Liver (tissue), 9 donors: Measurements from ENCODE around the gene EMP3. TPM values are rescaled to one million over a fixed set of nuclear protein-coding genes. Genes with fewer than 3 reads are reported as not detected.

Experiments used
- DNase-seq: peaks from one replicate; pipeline ENCODE4 v3.0.0-alpha.2; 2017; ENCODE audit warnings: low spot score
- H3K27ac ChIP-seq, 2 donors: one replicate each; pipeline ENCODE4 v1.7.0; 2013; ENCODE audit warnings: inconsistent platforms in 2 of 2, low read length in 2 of 2, control low read depth in 1 of 2, low read depth in 1 of 2, mild to moderate bottlenecking in 1 of 2
- H3K27me3 ChIP-seq, 4 donors: one replicate each; pipeline versions ENCODE4 v1.6.1 to v1.7.0; 2013; ENCODE audit warnings: low read length in 3 of 4, inconsistent platforms in 1 of 4, mild to moderate bottlenecking in 1 of 4, moderate library complexity in 1 of 4; ENCODE audit not compliant: control insufficient read depth in 4 of 4, insufficient read depth in 4 of 4
- H3K36me3 ChIP-seq, 4 donors: one replicate each; pipeline versions ENCODE4 v1.6.1 to v1.7.0; 2013; ENCODE audit warnings: low read length in 3 of 4, mild to moderate bottlenecking in 3 of 4, low read depth in 1 of 4, moderate library complexity in 1 of 4; ENCODE audit not compliant: control insufficient read depth in 4 of 4, insufficient read depth in 3 of 4
- H3K4me1 ChIP-seq, 4 donors: one replicate each; pipeline versions ENCODE4 v1.6.1 to v1.7.0; 2013; ENCODE audit warnings: low read length in 3 of 4, mild to moderate bottlenecking in 3 of 4, moderate library complexity in 1 of 4; ENCODE audit not compliant: control insufficient read depth in 4 of 4, insufficient read depth in 4 of 4
- H3K4me3 ChIP-seq, 3 donors: one replicate each; pipeline versions ENCODE4 v1.6.1 to v1.7.0; 2013; ENCODE audit warnings: low read length in 3 of 3, control low read depth in 1 of 3, low read depth in 1 of 3, mild to moderate bottlenecking in 1 of 3
- H3K9ac ChIP-seq, 2 donors: one replicate each; pipeline ENCODE4 v1.7.0; 2013; ENCODE audit warnings: low read length in 2 of 2, mild to moderate bottlenecking in 2 of 2, moderate library complexity in 2 of 2, control low read depth in 1 of 2, low read depth in 1 of 2
- H3K9me3 ChIP-seq, 4 donors: one replicate each; pipeline versions ENCODE4 v1.6.1 to v1.7.0; 2013; ENCODE audit warnings: low read length in 3 of 4; ENCODE audit not compliant: control insufficient read depth in 4 of 4
- EGR1 ChIP-seq, 2 donors: IDR thresholded peaks; 2 replicates each; pipeline ENCODE4 v1.6.1; 2016 to 2018; ENCODE audit warnings: antibody characterized with exemption in 2 of 2, low read depth in 2 of 2
- FOXA1 ChIP-seq: IDR thresholded peaks from 2 replicates; pipeline ENCODE4 v1.6.1; 2016; ENCODE audit warnings: antibody characterized with exemption
- FOXA2 ChIP-seq: IDR thresholded peaks from 2 replicates; pipeline ENCODE4 v1.6.1; 2016; ENCODE audit warnings: antibody characterized with exemption
- HNF4A ChIP-seq, 2 donors: conservative IDR thresholded peaks; 2 replicates each; pipeline ENCODE4 v1.6.1; 2016; ENCODE audit warnings: antibody characterized with exemption in 2 of 2, mild to moderate bottlenecking in 2 of 2
- HNF4G ChIP-seq: IDR thresholded peaks from 2 replicates; pipeline ENCODE4 v1.6.1; 2016; ENCODE audit warnings: antibody characterized with exemption
- JUND ChIP-seq, 2 donors: IDR thresholded peaks; 2 replicates each; pipeline ENCODE4 v1.6.1; 2016; ENCODE audit warnings: antibody characterized with exemption in 2 of 2
- RXRA ChIP-seq, 2 donors: IDR thresholded peaks; 2 replicates each; pipeline ENCODE4 v1.6.1; 2017 to 2018; ENCODE audit warnings: antibody characterized with exemption in 2 of 2, mild to moderate bottlenecking in 1 of 2
- SP1 ChIP-seq: IDR thresholded peaks from 2 replicates; pipeline ENCODE4 v1.6.1; 2018; ENCODE audit warnings: antibody characterized with exemption, mild to moderate bottlenecking
- TAF1 ChIP-seq: conservative IDR thresholded peaks from 2 replicates; pipeline ENCODE4 v1.6.1; 2016; ENCODE audit warnings: antibody characterized with exemption, mild to moderate bottlenecking
- YY1 ChIP-seq: IDR thresholded peaks from 2 replicates; pipeline ENCODE4 v1.6.1; 2016; ENCODE audit warnings: antibody characterized with exemption, mild to moderate bottlenecking
- WGBS: extraction: QIAGEN DNeasy Blood & Tissue Kit; methylation state at CpG from one replicate; pipeline ENCODE4 v1.1.7; 2013; 5-methylcytosine and 5-hydroxymethylcytosine counted together
- polyA plus RNA-seq, 2 donors: library from polyadenylated mRNA; stranded (reverse) in 1 of 2; unstranded in 1 of 2; fragments of 200-250 nt in 1 of 2; fragments of >200 nt in 1 of 2; fragmentation: Nextera tagmentation in 1 of 2; extraction: Ambion mirVana in 1 of 2; gene quantifications; one replicate each; pipeline versions ENCODE4 v1.2.1 to v1.2.3, GENCODE V29; 2013 to 2015
- total RNA-seq, 2 donors: library from RNA; depleted of rRNA; stranded (reverse); fragments of >200 nt; gene quantifications; one replicate each; pipeline ENCODE4 v1.2.3, GENCODE V29; 2014
- TF ChIP-seq, protein P1 (sequence below): fragments of 150-350 bp; IDR thresholded peaks from 2 replicates; pipeline ENCODE4 v1.5.1; 2017; ENCODE audit warnings: improper control_type of control experiment, low read depth, low read length; ENCODE audit not compliant: missing input control
- TF ChIP-seq, protein P2 (sequence below): IDR thresholded peaks from 2 replicates; pipeline ENCODE4 v1.6.1; 2016; ENCODE audit warnings: antibody characterized with exemption, mild to moderate bottlenecking
- TF ChIP-seq, protein P3 (sequence below): IDR thresholded peaks from 2 replicates; pipeline ENCODE4 v1.6.1; 2016; ENCODE audit warnings: antibody characterized with exemption
- TF ChIP-seq, protein P4 (sequence below): IDR thresholded peaks from 2 replicates; pipeline ENCODE4 v1.6.1; 2016; ENCODE audit warnings: antibody characterized with exemption
- TF ChIP-seq, protein P5 (sequence below): IDR thresholded peaks from 2 replicates; pipeline ENCODE4 v1.6.1; 2016; ENCODE audit warnings: antibody characterized with exemption
- donor health status: healthy.
- donor health status: healthy.
- donor health status: healthy.
- donor health status: healthy.
- donor health status: healthy.

EMP3 gene
- total and polyA plus RNA-seq, 4 donors = 4.5 to 16.6 (median 11.7) TPM

DNA sequence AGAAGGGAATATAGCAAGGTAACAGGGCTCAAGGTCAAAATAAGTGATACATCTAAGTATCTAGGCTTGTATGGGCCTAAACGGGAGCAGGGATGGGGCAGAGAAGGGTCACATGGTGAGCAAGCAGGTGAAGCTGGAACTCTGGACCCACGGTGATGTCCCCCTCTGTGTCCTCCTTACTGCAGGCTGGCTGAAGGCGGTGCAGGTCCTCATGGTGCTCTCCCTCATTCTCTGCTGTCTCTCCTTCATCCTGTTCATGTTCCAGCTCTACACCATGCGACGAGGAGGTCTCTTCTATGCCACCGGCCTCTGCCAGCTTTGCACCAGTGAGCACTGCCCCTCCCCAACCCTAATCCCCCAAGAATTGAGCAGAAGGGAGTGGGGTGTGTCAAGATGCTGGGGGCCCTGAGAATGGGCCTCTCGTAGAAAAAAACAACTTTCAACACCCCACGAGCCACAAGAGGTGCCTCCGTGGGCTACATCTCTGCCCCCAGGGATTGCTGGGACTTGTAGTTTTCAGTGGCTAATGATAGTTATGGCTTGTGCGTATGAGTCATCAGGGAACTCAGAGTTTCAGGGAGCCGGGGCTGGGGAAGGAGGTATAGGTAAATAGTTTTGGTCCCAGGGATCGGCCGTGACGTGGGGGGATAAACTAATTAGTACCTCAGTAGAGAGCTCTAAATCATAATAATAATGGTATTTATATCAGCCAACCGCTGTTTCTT, 4.0 kb downstream of the EMP3 start:
- TF ChIP-seq TAF1 (no peak), HNF4A (conservative IDR thresholded peaks at IDR 0.05) (no peak), RXRA (IDR thresholded peaks at IDR 0.05) (no peak), EGR1 (IDR thresholded peaks at IDR 0.05; ENCODE audit: low read depth in 2 of 2) (no peak), HNF4G (no peak), SP1 (no peak), FOXA1 (no peak), JUND (IDR thresholded peaks at IDR 0.05) (no peak)
- TF ChIP-seq, protein P1, sequence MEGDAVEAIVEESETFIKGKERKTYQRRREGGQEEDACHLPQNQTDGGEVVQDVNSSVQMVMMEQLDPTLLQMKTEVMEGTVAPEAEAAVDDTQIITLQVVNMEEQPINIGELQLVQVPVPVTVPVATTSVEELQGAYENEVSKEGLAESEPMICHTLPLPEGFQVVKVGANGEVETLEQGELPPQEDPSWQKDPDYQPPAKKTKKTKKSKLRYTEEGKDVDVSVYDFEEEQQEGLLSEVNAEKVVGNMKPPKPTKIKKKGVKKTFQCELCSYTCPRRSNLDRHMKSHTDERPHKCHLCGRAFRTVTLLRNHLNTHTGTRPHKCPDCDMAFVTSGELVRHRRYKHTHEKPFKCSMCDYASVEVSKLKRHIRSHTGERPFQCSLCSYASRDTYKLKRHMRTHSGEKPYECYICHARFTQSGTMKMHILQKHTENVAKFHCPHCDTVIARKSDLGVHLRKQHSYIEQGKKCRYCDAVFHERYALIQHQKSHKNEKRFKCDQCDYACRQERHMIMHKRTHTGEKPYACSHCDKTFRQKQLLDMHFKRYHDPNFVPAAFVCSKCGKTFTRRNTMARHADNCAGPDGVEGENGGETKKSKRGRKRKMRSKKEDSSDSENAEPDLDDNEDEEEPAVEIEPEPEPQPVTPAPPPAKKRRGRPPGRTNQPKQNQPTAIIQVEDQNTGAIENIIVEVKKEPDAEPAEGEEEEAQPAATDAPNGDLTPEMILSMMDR = no peak
- TF ChIP-seq, protein P2, sequence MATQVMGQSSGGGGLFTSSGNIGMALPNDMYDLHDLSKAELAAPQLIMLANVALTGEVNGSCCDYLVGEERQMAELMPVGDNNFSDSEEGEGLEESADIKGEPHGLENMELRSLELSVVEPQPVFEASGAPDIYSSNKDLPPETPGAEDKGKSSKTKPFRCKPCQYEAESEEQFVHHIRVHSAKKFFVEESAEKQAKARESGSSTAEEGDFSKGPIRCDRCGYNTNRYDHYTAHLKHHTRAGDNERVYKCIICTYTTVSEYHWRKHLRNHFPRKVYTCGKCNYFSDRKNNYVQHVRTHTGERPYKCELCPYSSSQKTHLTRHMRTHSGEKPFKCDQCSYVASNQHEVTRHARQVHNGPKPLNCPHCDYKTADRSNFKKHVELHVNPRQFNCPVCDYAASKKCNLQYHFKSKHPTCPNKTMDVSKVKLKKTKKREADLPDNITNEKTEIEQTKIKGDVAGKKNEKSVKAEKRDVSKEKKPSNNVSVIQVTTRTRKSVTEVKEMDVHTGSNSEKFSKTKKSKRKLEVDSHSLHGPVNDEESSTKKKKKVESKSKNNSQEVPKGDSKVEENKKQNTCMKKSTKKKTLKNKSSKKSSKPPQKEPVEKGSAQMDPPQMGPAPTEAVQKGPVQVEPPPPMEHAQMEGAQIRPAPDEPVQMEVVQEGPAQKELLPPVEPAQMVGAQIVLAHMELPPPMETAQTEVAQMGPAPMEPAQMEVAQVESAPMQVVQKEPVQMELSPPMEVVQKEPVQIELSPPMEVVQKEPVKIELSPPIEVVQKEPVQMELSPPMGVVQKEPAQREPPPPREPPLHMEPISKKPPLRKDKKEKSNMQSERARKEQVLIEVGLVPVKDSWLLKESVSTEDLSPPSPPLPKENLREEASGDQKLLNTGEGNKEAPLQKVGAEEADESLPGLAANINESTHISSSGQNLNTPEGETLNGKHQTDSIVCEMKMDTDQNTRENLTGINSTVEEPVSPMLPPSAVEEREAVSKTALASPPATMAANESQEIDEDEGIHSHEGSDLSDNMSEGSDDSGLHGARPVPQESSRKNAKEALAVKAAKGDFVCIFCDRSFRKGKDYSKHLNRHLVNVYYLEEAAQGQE = no peak
- TF ChIP-seq, protein P3, sequence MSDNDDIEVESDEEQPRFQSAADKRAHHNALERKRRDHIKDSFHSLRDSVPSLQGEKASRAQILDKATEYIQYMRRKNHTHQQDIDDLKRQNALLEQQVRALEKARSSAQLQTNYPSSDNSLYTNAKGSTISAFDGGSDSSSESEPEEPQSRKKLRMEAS = no peak
- H3K9me3 ChIP-seq = no peaks in the 10 kb centered on the region
- WGBS = 75% methylated on average over 15 of the region's 15 CpGs
- H3K9ac ChIP-seq = no peak overlapping the region
- no peaks in the 10 kb centered on the region for H3K27me3 ChIP-seq
- peaks cover 2 to 28% (median 14%) of the 10 kb centered on the region in 4 donors for H3K4me1 ChIP-seq
- DNase-seq = no peak
- H3K36me3 ChIP-seq = no peaks in the 10 kb centered on the region
- peak overlapping the region in 1 of 2 donors; percentile 80 for H3K27ac ChIP-seq
- H3K4me3 ChIP-seq = no peak overlapping the region

DNA sequence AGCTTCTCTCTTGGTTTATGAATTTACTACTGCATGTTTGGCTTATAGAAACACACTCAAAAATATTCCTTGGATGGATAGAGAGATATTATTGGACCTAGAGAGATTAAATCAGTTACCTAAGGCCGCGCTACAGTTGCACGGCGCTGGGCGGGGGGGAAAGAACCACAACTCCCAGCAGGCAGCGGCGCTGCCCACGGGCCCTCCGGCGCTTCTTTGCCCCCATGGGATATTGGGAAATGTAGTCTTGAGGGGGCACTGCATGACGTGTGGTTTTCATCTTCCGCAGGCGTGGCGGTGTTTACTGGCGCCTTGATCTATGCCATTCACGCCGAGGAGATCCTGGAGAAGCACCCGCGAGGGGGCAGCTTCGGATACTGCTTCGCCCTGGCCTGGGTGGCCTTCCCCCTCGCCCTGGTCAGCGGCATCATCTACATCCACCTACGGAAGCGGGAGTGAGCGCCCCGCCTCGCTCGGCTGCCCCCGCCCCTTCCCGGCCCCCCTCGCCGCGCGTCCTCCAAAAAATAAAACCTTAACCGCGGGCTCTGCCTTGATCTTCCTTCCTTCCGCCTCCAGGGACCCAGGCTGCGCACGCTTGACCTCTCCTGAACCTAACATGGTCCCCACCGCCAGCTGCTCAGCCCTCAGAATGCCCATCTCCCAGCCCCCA, 4.8 kb downstream of the EMP3 start:
- peak; percentile 82 for DNase-seq
- H3K9ac ChIP-seq = peak overlapping the region; percentile 21 to 40
- H3K27ac ChIP-seq = peak overlapping the region; percentile 45 to 80
- H3K9me3 ChIP-seq = no peaks in the 10 kb centered on the region
- peaks cover 2 to 28% (median 14%) of the 10 kb centered on the region in 4 donors for H3K4me1 ChIP-seq
- H3K27me3 ChIP-seq = no peaks in the 10 kb centered on the region
- WGBS = 8% methylated on average over 41 of the region's 41 CpGs
- H3K4me3 ChIP-seq = peak overlapping the region; percentile 72 to 87 (median 78)
- no peaks in the 10 kb centered on the region for H3K36me3 ChIP-seq
- TF ChIP-seq EGR1 (IDR thresholded peaks at IDR 0.05; ENCODE audit: low read depth in 2 of 2) (no peak), HNF4A (conservative IDR thresholded peaks at IDR 0.05) (peak in 1 of 2 donors; percentile 36), FOXA2 (peak; percentile 27), HNF4G (no peak), YY1 (peak; percentile 62)
- TF ChIP-seq, protein P4, sequence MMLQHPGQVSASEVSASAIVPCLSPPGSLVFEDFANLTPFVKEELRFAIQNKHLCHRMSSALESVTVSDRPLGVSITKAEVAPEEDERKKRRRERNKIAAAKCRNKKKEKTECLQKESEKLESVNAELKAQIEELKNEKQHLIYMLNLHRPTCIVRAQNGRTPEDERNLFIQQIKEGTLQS = no peak
- TF ChIP-seq, protein P5, sequence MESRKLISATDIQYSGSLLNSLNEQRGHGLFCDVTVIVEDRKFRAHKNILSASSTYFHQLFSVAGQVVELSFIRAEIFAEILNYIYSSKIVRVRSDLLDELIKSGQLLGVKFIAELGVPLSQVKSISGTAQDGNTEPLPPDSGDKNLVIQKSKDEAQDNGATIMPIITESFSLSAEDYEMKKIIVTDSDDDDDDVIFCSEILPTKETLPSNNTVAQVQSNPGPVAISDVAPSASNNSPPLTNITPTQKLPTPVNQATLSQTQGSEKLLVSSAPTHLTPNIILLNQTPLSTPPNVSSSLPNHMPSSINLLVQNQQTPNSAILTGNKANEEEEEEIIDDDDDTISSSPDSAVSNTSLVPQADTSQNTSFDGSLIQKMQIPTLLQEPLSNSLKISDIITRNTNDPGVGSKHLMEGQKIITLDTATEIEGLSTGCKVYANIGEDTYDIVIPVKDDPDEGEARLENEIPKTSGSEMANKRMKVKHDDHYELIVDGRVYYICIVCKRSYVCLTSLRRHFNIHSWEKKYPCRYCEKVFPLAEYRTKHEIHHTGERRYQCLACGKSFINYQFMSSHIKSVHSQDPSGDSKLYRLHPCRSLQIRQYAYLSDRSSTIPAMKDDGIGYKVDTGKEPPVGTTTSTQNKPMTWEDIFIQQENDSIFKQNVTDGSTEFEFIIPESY = no peak
- TF ChIP-seq, protein P1 = no peak
- TF ChIP-seq, protein P2 = peak; percentile 18
- TF ChIP-seq, protein P3 = peak; percentile 38
